Breast epithelium (tissue), 3 donors: Measurements from ENCODE around the gene ZNF534.

Source experiments
- CTCF ChIP-seq, 3 donors: fragments of 450-650 bp; IDR thresholded peaks; one replicate each; pipeline ENCODE4 v1.5.1; 2016 to 2017; ENCODE audit warnings: antibody characterized with exemption in 3 of 3, mild to moderate bottlenecking in 3 of 3, moderate library complexity in 3 of 3
- POLR2A ChIP-seq: fragments of 450-650 bp; IDR thresholded peaks from one replicate; pipeline ENCODE4 v1.6.1; 2016; ENCODE audit warnings: antibody characterized with exemption, mild to moderate bottlenecking, moderate library complexity

- TF ChIP-seq CTCF (IDR thresholded peaks at IDR 0.05) = no peak
- TF ChIP-seq POLR2A = no peak
Observed at GRCh38 chr19:52415711-52416110, 13.2 kb upstream of the ZNF534 start.
